GM12878 (cell line): ENCODE results near the gene MICA. TPM values are rescaled to one million over a fixed set of nuclear protein-coding genes. Genes with fewer than 3 reads are reported as not detected.

Experiments used
- IKZF2 ChIP-seq, 2 experiments: fragments of 450-650 bp; IDR thresholded peaks; 2 replicates each; pipeline ENCODE4 v1.6.1; 2017; ENCODE audit warnings: mild to moderate bottlenecking in 2 of 2, moderate library complexity in 2 of 2
- ZBED1 ChIP-seq: IDR thresholded peaks from 2 replicates; pipeline ENCODE4 v1.6.1; 2016; ENCODE audit warnings: borderline replicate concordance
- polyA plus RNA-seq, 11 experiments: library from polyadenylated mRNA; depleted of rRNA in 4 of 11; unstranded in 6 of 11; stranded (reverse) in 5 of 11; fragments of >200 nt; fragmentation: Nextera tagmentation in 4 of 11; fragmentation: Illumina TruSeq in 1 of 11; extraction: Ambion mirVana in 4 of 11; extraction: Trizol in 1 of 11; gene quantifications; 1 replicate in 1 of 11; 2 replicates in 10 of 11; pipeline versions ENCODE4 v1.2.1 to v1.2.3, GENCODE V29; 2011 to 2016; ENCODE audit warnings: inconsistent platforms in 2 of 11, missing spikeins in 2 of 11, low read depth in 1 of 11
- total RNA-seq, 4 experiments: library from RNA; depleted of rRNA in 3 of 4; stranded (reverse); fragments of >200 nt in 3 of 4; fragmentation: Illumina TruSeq in 1 of 4; extraction: Trizol in 1 of 4; gene quantifications; 2 replicates each; pipeline versions ENCODE4 v1.2.1 to v1.2.3, GENCODE V29; 2013 to 2021
- TF ChIP-seq, protein P1 (sequence below): fragments of 450-650 bp; IDR thresholded peaks from 2 replicates; pipeline ENCODE4 v1.6.1; 2017; ENCODE audit warnings: low read depth, mild to moderate bottlenecking, moderate library complexity
- TF ChIP-seq, protein P2 (sequence below): fragments of 450-650 bp; IDR thresholded peaks from 2 replicates; pipeline ENCODE4 v1.6.1; 2016; ENCODE audit warnings: mild to moderate bottlenecking, moderate library complexity, borderline replicate concordance

MICA gene
- total and polyA plus RNA-seq, 10 of the 15 experiments (the other 5 are each of a cell fraction or from before 2014, with no cell fraction given) = 3.6 to 10.5 (median 6.9) TPM

DNA sequence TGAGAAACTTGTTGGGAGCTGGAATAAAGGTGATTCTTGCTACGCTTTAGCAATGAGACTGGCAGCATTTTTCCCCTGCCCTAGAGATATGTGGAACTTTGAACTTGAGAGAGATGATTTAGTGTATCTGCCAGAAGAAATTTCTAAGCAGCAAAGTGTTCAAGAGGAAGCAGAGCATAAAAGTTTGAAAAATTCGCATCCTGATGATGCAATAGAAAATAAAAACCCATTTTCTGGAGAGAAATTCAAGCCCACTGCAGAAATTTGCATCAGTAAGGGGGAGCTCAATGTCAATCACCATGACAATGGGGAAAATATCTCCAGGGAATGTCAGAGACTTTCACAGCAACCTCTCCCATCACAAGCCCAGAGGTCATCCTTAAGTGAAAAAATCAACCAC lies 35.3 kb downstream of the MICA start (continued):
- TF ChIP-seq, protein P1, sequence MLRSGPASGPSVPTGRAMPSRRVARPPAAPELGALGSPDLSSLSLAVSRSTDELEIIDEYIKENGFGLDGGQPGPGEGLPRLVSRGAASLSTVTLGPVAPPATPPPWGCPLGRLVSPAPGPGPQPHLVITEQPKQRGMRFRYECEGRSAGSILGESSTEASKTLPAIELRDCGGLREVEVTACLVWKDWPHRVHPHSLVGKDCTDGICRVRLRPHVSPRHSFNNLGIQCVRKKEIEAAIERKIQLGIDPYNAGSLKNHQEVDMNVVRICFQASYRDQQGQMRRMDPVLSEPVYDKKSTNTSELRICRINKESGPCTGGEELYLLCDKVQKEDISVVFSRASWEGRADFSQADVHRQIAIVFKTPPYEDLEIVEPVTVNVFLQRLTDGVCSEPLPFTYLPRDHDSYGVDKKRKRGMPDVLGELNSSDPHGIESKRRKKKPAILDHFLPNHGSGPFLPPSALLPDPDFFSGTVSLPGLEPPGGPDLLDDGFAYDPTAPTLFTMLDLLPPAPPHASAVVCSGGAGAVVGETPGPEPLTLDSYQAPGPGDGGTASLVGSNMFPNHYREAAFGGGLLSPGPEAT = no peak
- TF ChIP-seq ZBED1 (no peak), IKZF2 (IDR thresholded peaks at IDR 0.05) (no peak)
- TF ChIP-seq, protein P2, sequence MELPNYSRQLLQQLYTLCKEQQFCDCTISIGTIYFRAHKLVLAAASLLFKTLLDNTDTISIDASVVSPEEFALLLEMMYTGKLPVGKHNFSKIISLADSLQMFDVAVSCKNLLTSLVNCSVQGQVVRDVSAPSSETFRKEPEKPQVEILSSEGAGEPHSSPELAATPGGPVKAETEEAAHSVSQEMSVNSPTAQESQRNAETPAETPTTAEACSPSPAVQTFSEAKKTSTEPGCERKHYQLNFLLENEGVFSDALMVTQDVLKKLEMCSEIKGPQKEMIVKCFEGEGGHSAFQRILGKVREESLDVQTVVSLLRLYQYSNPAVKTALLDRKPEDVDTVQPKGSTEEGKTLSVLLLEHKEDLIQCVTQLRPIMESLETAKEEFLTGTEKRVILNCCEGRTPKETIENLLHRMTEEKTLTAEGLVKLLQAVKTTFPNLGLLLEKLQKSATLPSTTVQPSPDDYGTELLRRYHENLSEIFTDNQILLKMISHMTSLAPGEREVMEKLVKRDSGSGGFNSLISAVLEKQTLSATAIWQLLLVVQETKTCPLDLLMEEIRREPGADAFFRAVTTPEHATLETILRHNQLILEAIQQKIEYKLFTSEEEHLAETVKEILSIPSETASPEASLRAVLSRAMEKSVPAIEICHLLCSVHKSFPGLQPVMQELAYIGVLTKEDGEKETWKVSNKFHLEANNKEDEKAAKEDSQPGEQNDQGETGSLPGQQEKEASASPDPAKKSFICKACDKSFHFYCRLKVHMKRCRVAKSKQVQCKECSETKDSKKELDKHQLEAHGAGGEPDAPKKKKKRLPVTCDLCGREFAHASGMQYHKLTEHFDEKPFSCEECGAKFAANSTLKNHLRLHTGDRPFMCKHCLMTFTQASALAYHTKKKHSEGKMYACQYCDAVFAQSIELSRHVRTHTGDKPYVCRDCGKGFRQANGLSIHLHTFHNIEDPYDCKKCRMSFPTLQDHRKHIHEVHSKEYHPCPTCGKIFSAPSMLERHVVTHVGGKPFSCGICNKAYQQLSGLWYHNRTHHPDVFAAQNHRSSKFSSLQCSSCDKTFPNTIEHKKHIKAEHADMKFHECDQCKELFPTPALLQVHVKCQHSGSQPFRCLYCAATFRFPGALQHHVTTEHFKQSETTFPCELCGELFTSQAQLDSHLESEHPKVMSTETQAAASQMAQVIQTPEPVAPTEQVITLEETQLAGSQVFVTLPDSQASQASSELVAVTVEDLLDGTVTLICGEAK = no peak
